Right atrium auricular region (tissue), 2 donors: ENCODE results near the gene ZMAT3. TPM values are rescaled to one million over a fixed set of nuclear protein-coding genes. Genes with fewer than 3 reads are reported as not detected.
"Not testable (repeated sequence)": the region's sequence is repeated elsewhere in the genome, so short reads cannot be mapped to it uniquely, and the experiment has no call there.

Source experiments
- DNase-seq: peaks from one replicate; pipeline ENCODE4 v3.0.0-alpha.2; 2019; ENCODE audit warnings: low spot score
- H3K27ac ChIP-seq, 2 donors: fragments of 200-600 bp; sonication (generic); 1 replicate in 1 of 2; 2 replicates in 1 of 2; pipeline ENCODE4 v1.5.1; 2016 to 2019
- H3K27me3 ChIP-seq, 2 donors: fragments of 200-600 bp; sonication (generic); one replicate each; pipeline versions ENCODE4 v1.5.1 to v1.6.0; 2017 to 2019
- H3K36me3 ChIP-seq: fragments of 200-600 bp; sonication (generic); one replicate; pipeline ENCODE4 v1.5.1; 2016
- H3K4me1 ChIP-seq, 2 donors: fragments of 200-600 bp; sonication (generic); one replicate each; pipeline versions ENCODE4 v1.5.1 to v1.6.0; 2017 to 2019
- H3K4me3 ChIP-seq, 2 donors: fragments of 200-600 bp; sonication (generic); 1 replicate in 1 of 2; 2 replicates in 1 of 2; pipeline ENCODE4 v1.5.1; 2017 to 2019; ENCODE audit warnings: mild to moderate bottlenecking in 1 of 2, moderate library complexity in 1 of 2
- H3K9me3 ChIP-seq, 2 donors: fragments of 200-600 bp; sonication (generic); one replicate each; pipeline ENCODE4 v1.5.1; 2019
- total RNA-seq, 2 donors: library from RNA; depleted of rRNA; stranded (reverse); fragments of >200 nt; gene quantifications; one replicate each; pipeline ENCODE4 v1.1.0, GENCODE V29; 2016
- TF ChIP-seq, protein P1 (sequence below), 2 donors: fragments of 200-600 bp; sonication (generic); IDR thresholded peaks; one replicate each; pipeline ENCODE4 v1.5.1; 2019; ENCODE audit warnings: antibody characterized with exemption in 2 of 2

ZMAT3 gene, protein sequence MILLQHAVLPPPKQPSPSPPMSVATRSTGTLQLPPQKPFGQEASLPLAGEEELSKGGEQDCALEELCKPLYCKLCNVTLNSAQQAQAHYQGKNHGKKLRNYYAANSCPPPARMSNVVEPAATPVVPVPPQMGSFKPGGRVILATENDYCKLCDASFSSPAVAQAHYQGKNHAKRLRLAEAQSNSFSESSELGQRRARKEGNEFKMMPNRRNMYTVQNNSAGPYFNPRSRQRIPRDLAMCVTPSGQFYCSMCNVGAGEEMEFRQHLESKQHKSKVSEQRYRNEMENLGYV
- 10 to 100 TPM in 1 of 2 donors, 1 to 10 TPM in 1; 8.5 to 12.6 TPM for total RNA-seq

DNA sequence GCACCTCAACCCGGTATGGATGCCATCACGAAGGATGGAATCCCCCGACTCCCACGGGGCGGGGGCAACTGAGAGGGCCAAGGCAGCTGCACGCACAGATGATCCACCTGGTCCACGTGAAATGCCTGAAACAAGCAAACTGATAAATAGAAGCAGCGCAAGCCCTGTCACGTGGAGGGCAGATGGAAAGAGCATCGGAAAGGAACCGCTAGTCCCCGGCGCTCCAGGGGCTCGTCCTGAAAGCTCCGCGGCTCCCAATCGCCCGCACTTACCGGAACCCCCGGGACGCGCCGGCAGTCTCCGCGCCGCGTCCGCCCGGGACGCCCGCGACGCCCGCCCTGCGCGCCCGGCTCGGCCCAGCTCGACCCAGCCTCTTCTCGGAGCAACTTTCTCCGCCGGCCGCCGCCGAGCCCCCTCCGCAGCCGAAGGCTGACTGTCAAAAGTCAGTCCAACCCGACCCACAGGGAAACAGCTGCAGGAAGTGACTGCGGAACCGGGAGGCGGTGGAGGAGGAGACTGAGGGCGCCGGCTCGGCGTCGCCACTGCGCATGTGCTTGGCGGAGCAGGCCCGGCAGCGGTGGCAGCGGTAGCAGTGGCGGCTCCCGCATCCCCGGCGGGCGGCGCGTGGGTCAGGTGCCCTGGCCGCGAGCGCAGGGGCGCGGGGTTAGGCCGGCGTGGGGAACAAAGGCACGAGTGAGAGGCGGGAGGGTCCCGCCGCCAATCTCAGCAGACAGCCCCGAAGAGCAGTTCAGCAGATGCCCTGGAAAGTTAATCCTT, at the start of gene ZMAT3:
TSS of gene ZMAT3 (minus strand) at position 487 of the 777 bp plus-strand sequence. CDS start 4,057 bp downstream, outside the sequence.
- Histone ChIP-seq H3K27ac (peak within 1 kb of the TSS; percentile 90 to 92), H3K4me1 (peaks cover 0 to 19% of the 10 kb centered on the region in 2 donors), H3K9me3 (no peaks in the 10 kb centered on the region), H3K27me3 (no peaks in the 10 kb centered on the region), H3K36me3 (peaks cover 7% of the 10 kb centered on the region), H3K4me3 (peak within 1 kb of the TSS; percentile 73 to 86)
- TF ChIP-seq, protein P1, sequence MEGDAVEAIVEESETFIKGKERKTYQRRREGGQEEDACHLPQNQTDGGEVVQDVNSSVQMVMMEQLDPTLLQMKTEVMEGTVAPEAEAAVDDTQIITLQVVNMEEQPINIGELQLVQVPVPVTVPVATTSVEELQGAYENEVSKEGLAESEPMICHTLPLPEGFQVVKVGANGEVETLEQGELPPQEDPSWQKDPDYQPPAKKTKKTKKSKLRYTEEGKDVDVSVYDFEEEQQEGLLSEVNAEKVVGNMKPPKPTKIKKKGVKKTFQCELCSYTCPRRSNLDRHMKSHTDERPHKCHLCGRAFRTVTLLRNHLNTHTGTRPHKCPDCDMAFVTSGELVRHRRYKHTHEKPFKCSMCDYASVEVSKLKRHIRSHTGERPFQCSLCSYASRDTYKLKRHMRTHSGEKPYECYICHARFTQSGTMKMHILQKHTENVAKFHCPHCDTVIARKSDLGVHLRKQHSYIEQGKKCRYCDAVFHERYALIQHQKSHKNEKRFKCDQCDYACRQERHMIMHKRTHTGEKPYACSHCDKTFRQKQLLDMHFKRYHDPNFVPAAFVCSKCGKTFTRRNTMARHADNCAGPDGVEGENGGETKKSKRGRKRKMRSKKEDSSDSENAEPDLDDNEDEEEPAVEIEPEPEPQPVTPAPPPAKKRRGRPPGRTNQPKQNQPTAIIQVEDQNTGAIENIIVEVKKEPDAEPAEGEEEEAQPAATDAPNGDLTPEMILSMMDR (IDR thresholded peaks at IDR 0.05): peak in 1 of 2 donors; percentile 35
- peak; percentile 89 for DNase-seq

DNA sequence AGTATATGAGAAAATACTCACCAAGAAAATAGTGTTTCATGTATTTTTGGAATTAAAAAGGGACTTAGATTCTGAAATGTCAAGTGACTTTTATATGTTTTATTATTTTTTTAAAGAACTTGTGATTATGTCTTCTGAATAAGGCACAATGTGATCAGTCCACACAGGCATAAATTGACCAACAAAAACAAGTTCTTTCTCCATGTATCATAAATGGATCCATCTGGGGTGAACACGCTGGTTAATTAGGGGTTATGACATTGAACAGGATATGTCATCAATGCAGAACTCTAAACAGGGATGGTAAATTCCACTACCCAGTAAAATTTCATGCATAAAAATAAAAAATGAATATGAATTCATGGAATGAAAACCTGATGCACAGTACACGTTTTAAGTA, 45.2 kb upstream of the ZMAT3 start:
- no peak for DNase-seq
- no peak overlapping the region for H3K4me3 ChIP-seq
- TF ChIP-seq, protein P1 (IDR thresholded peaks at IDR 0.05): no peak
- no peak overlapping the region for H3K27ac ChIP-seq
- no peaks in the 10 kb centered on the region for H3K4me1 ChIP-seq
- no peaks in the 10 kb centered on the region for H3K27me3 ChIP-seq
- no peaks in the 10 kb centered on the region for H3K36me3 ChIP-seq
- H3K9me3 ChIP-seq: no peaks in the 10 kb centered on the region

DNA sequence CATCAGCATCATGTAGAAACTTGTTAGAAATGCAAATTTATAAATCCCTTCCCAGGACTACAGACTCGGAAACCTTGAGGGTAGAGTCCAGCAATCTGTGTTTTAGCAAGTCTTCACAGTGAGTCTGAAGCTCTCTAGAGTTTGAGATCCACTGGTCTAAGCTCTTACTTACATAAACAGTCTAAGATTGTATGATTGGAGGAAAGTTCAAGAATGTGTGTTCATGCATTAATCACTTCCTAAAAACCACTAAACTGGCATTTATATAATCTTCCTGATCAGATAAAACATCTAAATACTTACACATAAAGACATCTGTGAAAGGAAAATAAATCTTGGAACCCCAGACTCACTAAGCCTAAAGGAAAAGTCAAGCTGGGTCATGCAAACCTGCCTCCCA, 43.8 kb upstream of the ZMAT3 start:
- H3K4me3 ChIP-seq, H3K27ac ChIP-seq, DNase-seq, H3K36me3 ChIP-seq, H3K4me1 ChIP-seq, H3K27me3 ChIP-seq, H3K9me3 ChIP-seq: not testable (repeated sequence)

DNA sequence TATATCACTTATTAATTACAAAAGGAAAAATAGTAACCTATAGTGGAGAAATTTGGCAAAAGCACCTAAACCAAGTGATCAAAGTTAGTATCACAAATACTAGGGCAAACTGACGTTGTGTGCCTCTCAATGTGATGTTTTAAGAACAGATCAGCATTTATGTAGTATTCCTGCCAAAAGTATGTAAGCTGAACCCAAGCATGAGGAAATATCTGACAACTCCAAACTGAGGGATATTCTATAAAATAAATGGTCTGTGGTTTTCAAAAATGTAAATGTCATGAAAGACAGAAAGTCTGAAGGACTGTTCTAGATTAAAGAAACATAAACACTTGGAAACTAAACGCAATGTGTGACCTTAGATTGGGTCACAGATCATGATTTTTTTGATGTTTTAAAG, 42.3 kb upstream of the ZMAT3 start:
- no peak overlapping the region for H3K4me3 ChIP-seq
- TF ChIP-seq, protein P1 (IDR thresholded peaks at IDR 0.05): no peak

DNA sequence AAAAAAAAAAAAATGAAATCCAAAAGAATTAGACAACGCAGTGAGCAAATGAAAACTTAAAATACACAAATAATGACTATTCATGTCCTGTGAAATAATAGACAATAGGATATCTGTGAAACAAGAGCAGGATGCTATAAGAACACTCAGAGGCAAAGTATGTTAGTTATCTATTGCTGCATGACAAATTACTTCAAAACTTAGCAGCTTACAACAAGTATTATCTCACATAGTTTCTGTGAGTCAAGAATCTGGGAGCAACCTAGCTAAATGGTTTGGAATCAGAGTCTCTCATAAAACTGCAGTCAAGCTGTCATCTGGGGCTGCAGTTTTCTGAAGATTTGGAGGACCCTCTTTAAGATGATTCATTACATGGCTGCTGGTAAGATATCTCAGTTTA, 36.5 kb upstream of the ZMAT3 start:
- Histone ChIP-seq H3K4me1 (no peaks in the 10 kb centered on the region), H3K36me3 (no peaks in the 10 kb centered on the region), H3K9me3 (no peaks in the 10 kb centered on the region), H3K27me3 (no peaks in the 10 kb centered on the region), H3K27ac (no peak overlapping the region), H3K4me3 (no peak overlapping the region)
- TF ChIP-seq, protein P1 (IDR thresholded peaks at IDR 0.05): no peak
- no peak for DNase-seq

More for the DNA sequence above, 42.3 kb upstream of the ZMAT3 start:
- H3K9me3 ChIP-seq: no peaks in the 10 kb centered on the region
- no peaks in the 10 kb centered on the region for H3K4me1 ChIP-seq
- DNase-seq: no peak
- H3K27me3 ChIP-seq: no peaks in the 10 kb centered on the region
- H3K36me3 ChIP-seq: no peaks in the 10 kb centered on the region
- H3K27ac ChIP-seq: no peak overlapping the region

DNA sequence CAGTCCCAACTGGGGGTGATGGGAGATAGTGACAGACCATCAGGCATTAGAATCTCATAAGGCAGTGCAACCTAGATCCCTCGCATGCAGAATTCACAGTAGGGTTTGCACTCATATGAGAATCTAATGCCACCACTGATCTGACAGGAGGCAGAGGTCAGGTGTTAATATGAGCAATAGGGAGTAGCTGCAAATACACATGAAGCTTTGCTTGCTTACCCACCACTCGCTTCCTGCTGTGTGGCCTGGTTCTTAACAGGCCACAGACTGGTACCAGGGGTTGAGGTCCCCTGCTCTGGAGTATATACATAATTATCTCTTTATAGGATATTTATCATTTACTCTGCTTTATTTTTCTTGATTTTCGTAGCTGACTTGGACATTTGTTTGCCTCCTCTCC, 36.0 kb upstream of the ZMAT3 start:
- Histone ChIP-seq H3K4me3 (no peak overlapping the region), H3K27ac (no peak overlapping the region), H3K36me3 (no peaks in the 10 kb centered on the region), H3K9me3 (no peaks in the 10 kb centered on the region), H3K4me1 (no peaks in the 10 kb centered on the region), H3K27me3 (no peaks in the 10 kb centered on the region)
- TF ChIP-seq, protein P1 (IDR thresholded peaks at IDR 0.05): no peak
- no peak for DNase-seq
